Loucy (cell line): ENCODE results near the gene SEPTIN14.
"Not testable (repeated sequence)": the region's sequence is repeated elsewhere in the genome, so short reads cannot be mapped to it uniquely, and the experiment has no call there.

ENCODE experiments used
- H2AFZ ChIP-seq: fragments of 200-600 bp; sonication (generic); 2 replicates; pipeline ENCODE4 v1.6.0; 2016; ENCODE audit warnings: antibody characterized with exemption, mild to moderate bottlenecking, low read length, moderate library complexity
- H3F3A ChIP-seq: fragments of 200-600 bp; 2 replicates; pipeline ENCODE4 v1.6.0; 2016; ENCODE audit warnings: antibody characterized with exemption, low read depth, mild to moderate bottlenecking
- H3K27me3 ChIP-seq: fragments of 200-600 bp; sonication (generic); 2 replicates; pipeline ENCODE4 v1.6.1; 2014; ENCODE audit warnings: low read length, mild to moderate bottlenecking; ENCODE audit not compliant: insufficient read depth, poor library complexity, severe bottlenecking
- H3K36me3 ChIP-seq: fragments of 200-600 bp; sonication (generic); 2 replicates; pipeline ENCODE4 v1.6.1; 2016; ENCODE audit warnings: low read length; ENCODE audit not compliant: insufficient read depth
- H3K4me1 ChIP-seq: fragments of 200-600 bp; sonication (generic); 2 replicates; pipeline ENCODE4 v1.5.1; 2014; ENCODE audit warnings: low read length, mild to moderate bottlenecking; ENCODE audit not compliant: insufficient read depth, poor library complexity, severe bottlenecking
- H3K4me2 ChIP-seq: fragments of 200-600 bp; sonication (generic); 2 replicates; pipeline ENCODE4 v1.6.0; 2014; ENCODE audit warnings: antibody characterized with exemption, low read length, low read depth, mild to moderate bottlenecking; ENCODE audit not compliant: poor library complexity, severe bottlenecking
- H3K4me3 ChIP-seq: fragments of 200-600 bp; sonication (generic); 2 replicates; pipeline ENCODE4 v1.5.1; 2014; ENCODE audit warnings: low read length, mild to moderate bottlenecking, mixed read lengths; ENCODE audit not compliant: poor library complexity, severe bottlenecking
- H3K79me2 ChIP-seq: fragments of 200-600 bp; sonication (generic); 2 replicates; pipeline ENCODE4 v1.6.1; 2014; ENCODE audit warnings: low read length; ENCODE audit not compliant: insufficient read depth
- H3K9ac ChIP-seq: fragments of 200-600 bp; sonication (generic); 2 replicates; pipeline ENCODE4 v1.6.0; 2014; ENCODE audit warnings: mild to moderate bottlenecking, low read depth, low read length, moderate library complexity; ENCODE audit not compliant: poor library complexity, severe bottlenecking
- H3K9me2 ChIP-seq: fragments of 200-600 bp; sonication (generic); replicated peaks from 2 replicates; pipeline ENCODE4 v1.6.1; 2016; ENCODE audit warnings: low read depth, low read length, mixed read lengths
- H3K9me3 ChIP-seq: fragments of 200-600 bp; sonication (generic); 2 replicates; pipeline ENCODE4 v1.6.1; 2014; ENCODE audit warnings: mild to moderate bottlenecking, antibody characterized with exemption, low read length, low read depth; ENCODE audit not compliant: insufficient read depth
- H4K20me1 ChIP-seq: fragments of 200-600 bp; sonication (generic); 2 replicates; pipeline ENCODE4 v1.6.0; 2014; ENCODE audit warnings: antibody characterized with exemption, low read length, mild to moderate bottlenecking; ENCODE audit not compliant: insufficient read depth, poor library complexity, severe bottlenecking
- EZH2phosphoT487 ChIP-seq: fragments of 200-600 bp; IDR thresholded peaks from 2 replicates; pipeline ENCODE4 v1.6.1; 2018; ENCODE audit warnings: antibody characterized with exemption, mild to moderate bottlenecking, moderate library complexity, borderline replicate concordance
- TF ChIP-seq, protein P1 (sequence below): fragments of 200-600 bp; sonication (generic); conservative IDR thresholded peaks from 2 replicates; pipeline ENCODE4 v1.5.1; 2014; ENCODE audit warnings: mild to moderate bottlenecking, antibody characterized with exemption, low read length

Gene SEPTIN14

DNA sequence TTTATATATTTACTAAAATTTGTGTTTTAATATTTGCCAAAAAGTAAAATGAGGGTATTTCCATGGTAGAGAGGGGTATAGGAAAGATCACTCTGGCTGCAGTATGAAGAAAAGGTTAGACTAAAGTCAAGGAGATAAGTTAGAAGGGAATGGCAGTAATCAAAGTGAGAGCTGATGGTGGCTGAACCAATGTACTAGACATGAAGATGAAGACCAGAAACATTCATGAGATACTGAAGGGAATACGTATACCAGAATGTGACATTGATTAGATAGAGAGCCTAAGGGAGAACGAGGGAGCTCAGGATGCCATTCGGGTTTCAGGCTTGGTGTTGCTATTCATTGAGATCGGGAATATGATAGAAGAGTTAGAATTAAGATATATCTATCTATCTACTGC is 32.5 kb upstream of the SEPTIN14 start:
- Histone ChIP-seq H3F3A (no peaks in the 10 kb centered on the region), H3K9me3 (no peaks in the 10 kb centered on the region), H3K79me2 (no peaks in the 10 kb centered on the region), H3K4me1 (no peaks in the 10 kb centered on the region), H3K27me3 (no peaks in the 10 kb centered on the region), H3K9ac (no peak overlapping the region), H2AFZ (no peak overlapping the region), H4K20me1 (no peaks in the 10 kb centered on the region), H3K4me2 (no peak overlapping the region), H3K36me3 (no peaks in the 10 kb centered on the region), H3K4me3 (no peak overlapping the region), H3K9me2 (no peaks in the 10 kb centered on the region)
- TF ChIP-seq, protein P1, sequence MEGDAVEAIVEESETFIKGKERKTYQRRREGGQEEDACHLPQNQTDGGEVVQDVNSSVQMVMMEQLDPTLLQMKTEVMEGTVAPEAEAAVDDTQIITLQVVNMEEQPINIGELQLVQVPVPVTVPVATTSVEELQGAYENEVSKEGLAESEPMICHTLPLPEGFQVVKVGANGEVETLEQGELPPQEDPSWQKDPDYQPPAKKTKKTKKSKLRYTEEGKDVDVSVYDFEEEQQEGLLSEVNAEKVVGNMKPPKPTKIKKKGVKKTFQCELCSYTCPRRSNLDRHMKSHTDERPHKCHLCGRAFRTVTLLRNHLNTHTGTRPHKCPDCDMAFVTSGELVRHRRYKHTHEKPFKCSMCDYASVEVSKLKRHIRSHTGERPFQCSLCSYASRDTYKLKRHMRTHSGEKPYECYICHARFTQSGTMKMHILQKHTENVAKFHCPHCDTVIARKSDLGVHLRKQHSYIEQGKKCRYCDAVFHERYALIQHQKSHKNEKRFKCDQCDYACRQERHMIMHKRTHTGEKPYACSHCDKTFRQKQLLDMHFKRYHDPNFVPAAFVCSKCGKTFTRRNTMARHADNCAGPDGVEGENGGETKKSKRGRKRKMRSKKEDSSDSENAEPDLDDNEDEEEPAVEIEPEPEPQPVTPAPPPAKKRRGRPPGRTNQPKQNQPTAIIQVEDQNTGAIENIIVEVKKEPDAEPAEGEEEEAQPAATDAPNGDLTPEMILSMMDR: no peak
- no peak for TF ChIP-seq EZH2phosphoT487

- no peak overlapping the region for H3K4me3 ChIP-seq
- no peaks in the 10 kb centered on the region for H4K20me1 ChIP-seq
- H3F3A ChIP-seq: no peaks in the 10 kb centered on the region
- no peak overlapping the region for H3K4me2 ChIP-seq
- TF ChIP-seq, protein P1: no peak
- no peak for TF ChIP-seq EZH2phosphoT487
- H3K9ac ChIP-seq: no peak overlapping the region
- no peaks in the 10 kb centered on the region for H3K79me2 ChIP-seq
- H3K4me1 ChIP-seq: no peaks in the 10 kb centered on the region
- no peaks in the 10 kb centered on the region for H3K9me2 ChIP-seq
- no peak overlapping the region for H2AFZ ChIP-seq
- H3K9me3 ChIP-seq: no peaks in the 10 kb centered on the region
- H3K27me3 ChIP-seq: no peaks in the 10 kb centered on the region
- no peaks in the 10 kb centered on the region for H3K36me3 ChIP-seq
These were observed 31.4 kb upstream of the SEPTIN14 start for GRCh38 chr7:55893940-55894339.

- peak overlapping the region; percentile 75 for H3K9ac ChIP-seq
- not testable (repeated sequence) for H3K4me1 ChIP-seq, H3F3A ChIP-seq, H4K20me1 ChIP-seq, H3K27me3 ChIP-seq, H3K9me2 ChIP-seq, H3K9me3 ChIP-seq, H3K36me3 ChIP-seq, H3K79me2 ChIP-seq
- peak overlapping the region; percentile 77 for H3K4me3 ChIP-seq
- H2AFZ ChIP-seq: peak overlapping the region; percentile 61; the same call in 1 of the 2 replicates
- peak overlapping the region; percentile 57 for H3K4me2 ChIP-seq
These were observed 25.8 kb upstream of the SEPTIN14 start for GRCh38 chr7:55888378-55888777.

- peak overlapping the region; percentile 77 for H3K4me3 ChIP-seq
- H3K27me3 ChIP-seq: no peaks in the 10 kb centered on the region
- no peaks in the 10 kb centered on the region for H3K9me3 ChIP-seq
- no peaks in the 10 kb centered on the region for H3K9me2 ChIP-seq
- H2AFZ ChIP-seq: peak overlapping the region; percentile 61; the same call in 1 of the 2 replicates
- H3K4me1 ChIP-seq: no peaks in the 10 kb centered on the region
- no peaks in the 10 kb centered on the region for H3F3A ChIP-seq
- H4K20me1 ChIP-seq: no peaks in the 10 kb centered on the region
- peak overlapping the region; percentile 75 for H3K9ac ChIP-seq
- TF ChIP-seq, protein P1: no peak
- TF ChIP-seq EZH2phosphoT487: no peak
- H3K79me2 ChIP-seq: peaks cover 7% of the 10 kb centered on the region; the same call in 1 of the 2 replicates
- H3K4me2 ChIP-seq: peak overlapping the region; percentile 57
- no peaks in the 10 kb centered on the region for H3K36me3 ChIP-seq
These were observed 25.3 kb upstream of the SEPTIN14 start for GRCh38 chr7:55887821-55888247.
